Dendritic cell treated with granulocyte-macrophage colony-stimulating factor and Interleukin-4, amounts not matched to agents 40 ng/mL and 50 ng/mL, for 4 days (primary cell): ENCODE measurements around the gene MLLT1.
A peak's percentile ranks its signal among the peaks of the same experiment; 100 is the strongest.

Source experiments
- H3K27ac Mint-ChIP-seq: one replicate; pipeline ENCODE4 v1.8.0; 2022; ENCODE audit warnings: mild to moderate bottlenecking, mixed read lengths
- H3K27me3 Mint-ChIP-seq: one replicate; pipeline ENCODE4 v1.8.0; 2022; ENCODE audit warnings: mild to moderate bottlenecking, mixed read lengths
- H3K36me3 Mint-ChIP-seq: one replicate; pipeline ENCODE4 v1.8.0; 2022; ENCODE audit warnings: low read depth, mixed read lengths
- H3K4me1 Mint-ChIP-seq: one replicate; pipeline ENCODE4 v1.8.0; 2022; ENCODE audit warnings: low read depth, mixed read lengths
- H3K4me3 Mint-ChIP-seq: one replicate; pipeline ENCODE4 v1.8.0; 2022; ENCODE audit warnings: mild to moderate bottlenecking, moderate library complexity, mixed read lengths
- H3K9me3 Mint-ChIP-seq: one replicate; pipeline ENCODE4 v1.8.0; 2022; ENCODE audit warnings: mixed read lengths
- intact Hi-C: fragments of 100-400 bp; cut with micrococcal nuclease; formaldehyde crosslinking; loops from one replicate; pipeline ENCODE4 v1.15.0; 2022

MLLT1 gene

GRCh38 chr19:6271721-6272410 lies 7.9 kb downstream of the MLLT1 start:
- no peaks in the 10 kb centered on the region for H3K27me3 Mint-ChIP-seq
- peaks cover 78% of the 10 kb centered on the region for H3K4me1 Mint-ChIP-seq
- intact Hi-C loops, result no loop called here
- H3K4me3 Mint-ChIP-seq, result no peak overlapping the region
- peaks cover 63% of the 10 kb centered on the region for H3K36me3 Mint-ChIP-seq
- H3K9me3 Mint-ChIP-seq, result no peaks in the 10 kb centered on the region
- peak overlapping the region; percentile 87 for H3K27ac Mint-ChIP-seq

DNA sequence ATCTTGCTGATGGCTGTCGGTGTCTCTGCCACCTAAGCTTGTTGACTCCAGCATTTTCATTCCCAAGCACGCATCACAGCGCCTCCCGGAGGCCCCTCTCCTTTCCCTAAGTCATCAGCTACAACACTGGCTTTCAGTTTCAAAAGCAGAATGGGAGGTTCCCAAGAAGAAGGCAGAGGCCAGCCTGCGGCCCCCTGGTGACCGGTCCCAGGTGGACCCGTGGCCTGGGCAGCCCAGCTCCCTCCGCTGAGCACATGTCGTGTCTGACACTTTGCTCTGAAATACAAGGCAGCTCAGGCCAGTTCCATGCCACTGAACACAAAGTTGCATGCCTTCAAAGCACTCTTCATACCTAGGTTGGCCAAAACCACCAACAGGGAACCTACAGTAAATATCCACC lies 8.5 kb downstream of the MLLT1 start:
- H3K27ac Mint-ChIP-seq, result peak overlapping the region; percentile 87
- intact Hi-C loops, result no loop called here
- H3K36me3 Mint-ChIP-seq, result peaks cover 63% of the 10 kb centered on the region
- no peak overlapping the region for H3K4me3 Mint-ChIP-seq
- no peaks in the 10 kb centered on the region for H3K27me3 Mint-ChIP-seq
- H3K4me1 Mint-ChIP-seq, result peaks cover 72% of the 10 kb centered on the region
- H3K9me3 Mint-ChIP-seq, result no peaks in the 10 kb centered on the region

GRCh38 chr19:6270822-6271221 lies 9.0 kb downstream of the MLLT1 start:
- Mint-ChIP-seq H3K27ac (peak overlapping the region; percentile 16), H3K9me3 (no peaks in the 10 kb centered on the region), H3K36me3 (peaks cover 64% of the 10 kb centered on the region), H3K27me3 (no peaks in the 10 kb centered on the region), H3K4me1 (peaks cover 68% of the 10 kb centered on the region), H3K4me3 (no peak overlapping the region)
- intact Hi-C loops, result no loop called here

DNA sequence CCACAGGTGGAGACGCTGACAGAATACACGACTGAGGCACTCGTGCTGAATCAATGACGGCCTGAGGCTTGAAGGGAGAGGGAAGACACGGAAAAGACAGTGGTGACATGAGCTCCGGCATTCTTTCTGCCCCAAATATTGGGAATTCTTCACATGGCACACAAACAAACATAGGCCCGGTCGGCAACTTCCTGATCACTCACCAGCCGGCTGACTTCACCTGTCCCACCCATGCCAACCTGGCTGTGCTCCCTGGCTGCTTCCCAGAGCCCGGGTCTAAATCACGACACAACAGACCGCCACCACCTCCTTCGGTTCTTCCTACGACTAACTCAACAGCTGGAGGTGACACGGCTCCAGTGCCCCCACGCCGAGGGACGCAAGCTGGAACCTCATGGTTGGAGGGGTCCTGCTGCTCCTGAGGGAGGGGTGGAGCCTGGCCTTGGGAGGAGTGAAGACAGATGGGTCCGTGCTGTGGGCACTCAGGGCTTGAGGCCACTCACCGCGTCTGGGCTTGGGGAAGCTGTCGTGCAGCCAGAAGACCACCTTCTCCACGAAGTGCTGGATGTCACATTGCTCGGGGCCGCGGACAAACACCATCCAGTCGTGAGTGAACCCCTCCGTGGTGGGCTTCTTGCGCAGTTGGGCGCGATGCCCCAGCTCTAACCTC lies 9.6 kb downstream of the MLLT1 start:
- intact Hi-C loops, result no loop called here
- Mint-ChIP-seq H3K27ac (peak overlapping the region; percentile 0), H3K27me3 (no peaks in the 10 kb centered on the region), H3K9me3 (no peaks in the 10 kb centered on the region), H3K4me1 (peaks cover 63% of the 10 kb centered on the region), H3K36me3 (peaks cover 70% of the 10 kb centered on the region), H3K4me3 (no peak overlapping the region)

DNA sequence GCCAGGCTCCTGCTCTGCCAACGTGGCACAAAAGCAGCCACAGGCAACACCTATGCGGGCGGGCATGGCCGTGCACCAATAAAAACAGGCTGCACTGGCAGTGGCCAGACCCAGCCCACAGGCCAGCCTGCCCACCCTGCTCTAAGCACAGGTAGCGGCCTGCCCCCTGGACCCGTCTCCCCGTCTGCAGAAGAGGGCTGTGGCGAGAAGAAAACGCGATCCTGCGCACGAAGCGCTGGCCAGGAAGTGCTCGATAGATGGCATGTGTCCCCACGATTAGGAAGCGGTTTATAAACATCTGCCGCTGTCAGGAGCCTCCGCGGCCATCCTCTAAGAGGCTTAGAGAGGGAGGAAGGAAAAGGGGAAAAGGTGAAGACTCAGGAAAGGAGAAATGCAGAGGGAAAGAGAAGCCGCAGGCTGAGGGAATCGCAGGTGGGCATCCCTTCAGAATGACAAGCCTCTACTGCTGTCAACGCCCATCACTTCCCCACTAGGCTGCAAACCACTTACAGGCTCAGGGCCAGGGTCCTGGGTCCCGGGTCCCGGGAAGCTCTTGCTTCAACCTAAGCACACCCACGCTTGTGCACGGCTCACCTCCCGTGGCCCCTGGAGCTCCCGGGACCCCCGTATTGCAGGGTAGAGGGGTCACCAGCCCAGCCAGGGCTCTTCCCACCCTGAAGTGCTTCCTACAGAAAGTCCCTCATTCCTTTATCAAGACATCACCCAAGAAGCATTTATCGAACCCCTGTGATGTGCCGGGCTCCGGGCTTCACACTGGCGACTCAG lies 10.5 kb downstream of the MLLT1 start:
- no peaks in the 10 kb centered on the region for H3K9me3 Mint-ChIP-seq
- no peaks in the 10 kb centered on the region for H3K27me3 Mint-ChIP-seq
- H3K4me1 Mint-ChIP-seq, result peaks cover 54% of the 10 kb centered on the region
- peak overlapping the region; percentile 17 for H3K27ac Mint-ChIP-seq
- intact Hi-C loops, result no loop called here
- H3K4me3 Mint-ChIP-seq, result no peak overlapping the region
- H3K36me3 Mint-ChIP-seq, result peaks cover 79% of the 10 kb centered on the region

DNA sequence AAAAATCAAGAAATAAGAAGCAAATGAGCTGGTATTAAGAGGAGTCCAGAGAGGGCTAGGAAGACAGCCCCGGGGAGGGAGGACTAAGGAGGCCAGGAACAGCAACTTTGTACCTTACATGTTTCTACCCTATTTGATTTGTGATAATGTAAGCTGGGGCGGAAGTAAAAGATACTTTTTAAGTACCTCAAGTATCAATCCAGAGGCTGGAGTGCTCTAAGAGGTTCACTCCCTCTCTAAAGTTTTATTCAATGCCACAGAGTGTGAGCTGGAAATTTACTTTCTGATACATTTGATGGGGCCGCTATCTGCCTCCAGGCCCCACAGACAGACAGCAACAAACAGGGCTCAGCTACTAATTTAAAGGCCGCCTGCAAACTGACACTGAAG lies 11.4 kb downstream of the MLLT1 start:
- H3K9me3 Mint-ChIP-seq, result no peaks in the 10 kb centered on the region
- intact Hi-C loops, result no loop called here
- peaks cover 89% of the 10 kb centered on the region for H3K36me3 Mint-ChIP-seq
- no peaks in the 10 kb centered on the region for H3K27me3 Mint-ChIP-seq
- H3K27ac Mint-ChIP-seq, result peak overlapping the region; percentile 17
- peaks cover 44% of the 10 kb centered on the region for H3K4me1 Mint-ChIP-seq
- no peak overlapping the region for H3K4me3 Mint-ChIP-seq

GRCh38 chr19:6267552-6268381 lies 12.0 kb downstream of the MLLT1 start:
- Mint-ChIP-seq H3K4me1 (peaks cover 38% of the 10 kb centered on the region), H3K36me3 (peaks cover 95% of the 10 kb centered on the region), H3K4me3 (no peak overlapping the region), H3K27ac (peak overlapping the region; percentile 17), H3K9me3 (no peaks in the 10 kb centered on the region), H3K27me3 (no peaks in the 10 kb centered on the region)
- intact Hi-C loops, result no loop called here

DNA sequence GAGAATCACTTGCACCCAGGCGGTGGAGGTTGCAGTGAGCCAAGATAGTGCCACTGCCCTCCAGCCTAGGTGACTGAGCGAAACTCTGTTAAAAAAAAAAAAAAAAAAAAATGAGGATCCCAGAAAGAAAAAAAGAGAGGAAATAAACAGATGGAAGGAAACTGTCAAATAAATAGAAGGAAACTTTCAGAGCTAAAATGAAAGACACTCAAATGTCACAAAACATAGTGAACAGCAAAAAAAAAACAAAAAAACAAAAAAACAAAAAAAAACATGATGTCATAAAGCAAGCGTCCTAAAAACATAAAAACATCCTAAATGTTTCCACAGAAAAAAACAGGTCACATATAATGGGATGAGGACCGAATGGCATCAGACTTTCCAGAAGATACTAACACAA lies 15.0 kb downstream of the MLLT1 start:
- Mint-ChIP-seq H3K27ac (no peak overlapping the region), H3K4me1 (peaks cover 18% of the 10 kb centered on the region), H3K9me3 (no peaks in the 10 kb centered on the region), H3K36me3 (peaks cover 100% of the 10 kb centered on the region), H3K4me3 (no peak overlapping the region), H3K27me3 (no peaks in the 10 kb centered on the region)
- intact Hi-C loops, result no loop called here

GRCh38 chr19:6263735-6264444 lies 15.9 kb downstream of the MLLT1 start:
- Mint-ChIP-seq H3K27me3 (no peaks in the 10 kb centered on the region), H3K9me3 (no peaks in the 10 kb centered on the region), H3K27ac (no peak overlapping the region), H3K36me3 (peaks cover 100% of the 10 kb centered on the region), H3K4me1 (peaks cover 15% of the 10 kb centered on the region), H3K4me3 (no peak overlapping the region)
- intact Hi-C loops, result no loop called here

GRCh38 chr19:6263306-6263705 lies 16.5 kb downstream of the MLLT1 start:
- H3K4me1 Mint-ChIP-seq, result peaks cover 13% of the 10 kb centered on the region
- H3K27ac Mint-ChIP-seq, result no peak overlapping the region
- no peak overlapping the region for H3K4me3 Mint-ChIP-seq
- H3K27me3 Mint-ChIP-seq, result no peaks in the 10 kb centered on the region
- peaks cover 100% of the 10 kb centered on the region for H3K36me3 Mint-ChIP-seq
- intact Hi-C loops, result no loop called here
- no peaks in the 10 kb centered on the region for H3K9me3 Mint-ChIP-seq

DNA sequence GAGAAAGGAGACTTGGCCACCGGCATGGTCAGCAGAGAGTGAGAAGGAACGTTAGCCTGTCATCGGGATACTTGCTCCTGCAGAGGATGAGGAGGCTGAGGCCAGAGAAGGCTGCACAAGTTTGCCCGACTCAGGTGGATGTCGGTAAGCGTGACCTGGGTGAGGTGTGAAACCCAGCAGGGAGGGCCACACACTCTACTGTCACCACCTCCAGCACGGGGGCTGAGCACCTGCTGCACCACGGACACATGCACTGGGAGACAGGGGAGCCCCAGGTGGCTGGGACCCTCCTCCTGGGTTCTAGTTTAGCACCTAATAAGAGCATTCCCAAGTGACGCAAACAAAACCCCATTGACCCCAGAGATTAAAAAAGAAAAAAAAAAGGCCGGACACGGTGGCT lies 17.3 kb downstream of the MLLT1 start:
- Mint-ChIP-seq H3K9me3 (peaks cover 3% of the 10 kb centered on the region), H3K36me3 (peaks cover 100% of the 10 kb centered on the region), H3K4me3 (no peak overlapping the region), H3K27ac (no peak overlapping the region), H3K27me3 (no peaks in the 10 kb centered on the region), H3K4me1 (peaks cover 13% of the 10 kb centered on the region)
- intact Hi-C loops, result no loop called here

GRCh38 chr19:6261883-6262282 lies 17.9 kb downstream of the MLLT1 start:
- intact Hi-C loops, result no loop called here
- Mint-ChIP-seq H3K9me3 (peaks cover 9% of the 10 kb centered on the region), H3K36me3 (peaks cover 100% of the 10 kb centered on the region), H3K27me3 (no peaks in the 10 kb centered on the region), H3K27ac (no peak overlapping the region), H3K4me3 (no peak overlapping the region), H3K4me1 (peaks cover 18% of the 10 kb centered on the region)

- Mint-ChIP-seq H3K27ac (no peak overlapping the region), H3K27me3 (no peaks in the 10 kb centered on the region), H3K9me3 (peaks cover 9% of the 10 kb centered on the region), H3K4me3 (no peak overlapping the region), H3K36me3 (peaks cover 100% of the 10 kb centered on the region), H3K4me1 (peaks cover 20% of the 10 kb centered on the region)
- intact Hi-C loops, result no loop called here
Observed at GRCh38 chr19:6260912-6261650, 18.7 kb downstream of the MLLT1 start.
